Effector memory CD8-positive, alpha-beta T cell (primary cell): ENCODE data around the gene ZNF543.

ENCODE experiments used
- ATAC-seq: fragments of 150-1000 bp; cut with Tn5 transposase; replicated peaks from 2 replicates; pipeline ENCODE4 v1.10.0; 2021; ENCODE audit warnings: mild to moderate bottlenecking, moderate library complexity
- DNase-seq, 3 experiments: peaks; one replicate each; pipeline ENCODE4 v3.0.0; 2021
- H3K27ac Mint-ChIP-seq, 2 donors: one replicate each; pipeline ENCODE4 v1.8.0; 2022; ENCODE audit warnings: mild to moderate bottlenecking in 2 of 2, mixed read lengths in 2 of 2, moderate library complexity in 2 of 2
- H3K27me3 Mint-ChIP-seq, 2 donors: one replicate each; pipeline ENCODE4 v1.8.0; 2022; ENCODE audit warnings: mixed read lengths in 2 of 2
- H3K36me3 Mint-ChIP-seq: one replicate; pipeline ENCODE4 v1.8.0; 2022; ENCODE audit warnings: mild to moderate bottlenecking, moderate library complexity, mixed read lengths; ENCODE audit not compliant: insufficient read depth
- H3K4me1 Mint-ChIP-seq, 2 donors: one replicate each; pipeline ENCODE4 v1.8.0; 2022; ENCODE audit warnings: low read depth in 2 of 2, mixed read lengths in 2 of 2
- H3K4me3 Mint-ChIP-seq, 2 donors: one replicate each; pipeline ENCODE4 v1.8.0; 2022; ENCODE audit warnings: mild to moderate bottlenecking in 2 of 2, mixed read lengths in 2 of 2, moderate library complexity in 2 of 2
- H3K9me3 Mint-ChIP-seq, 2 donors: one replicate each; pipeline ENCODE4 v1.8.0; 2022; ENCODE audit warnings: mixed read lengths in 2 of 2

The ZNF543 gene

DNA sequence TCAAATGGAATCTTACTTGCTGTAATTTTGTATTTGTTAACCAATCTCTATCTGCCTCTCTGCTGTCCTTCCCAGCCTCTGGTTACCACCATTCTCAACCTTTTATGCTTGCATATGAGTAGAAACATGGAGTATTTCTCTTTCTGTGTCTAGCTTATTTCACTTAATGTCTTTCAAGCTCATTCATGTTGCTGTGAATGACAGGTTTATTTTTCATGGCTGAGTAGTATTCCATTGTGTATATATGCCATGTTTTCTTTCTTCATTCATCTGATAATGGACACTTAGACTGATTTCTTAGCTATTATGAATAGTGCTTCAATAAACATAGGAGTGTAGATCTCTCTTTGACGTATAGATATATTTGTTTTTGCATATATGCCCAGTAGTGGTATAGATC is 26.6 kb upstream of the ZNF543 start:
- no peak for DNase-seq
- Mint-ChIP-seq H3K9me3 (peaks cover 2 to 7% of the 10 kb centered on the region in 2 donors), H3K36me3 (peaks cover 50% of the 10 kb centered on the region), H3K4me1 (peaks cover 7 to 35% of the 10 kb centered on the region in 2 donors), H3K27me3 (no peaks in the 10 kb centered on the region), H3K27ac (peak overlapping the region in 1 of 2 donors; percentile 5), H3K4me3 (no peak overlapping the region)
- no peak for ATAC-seq

DNA sequence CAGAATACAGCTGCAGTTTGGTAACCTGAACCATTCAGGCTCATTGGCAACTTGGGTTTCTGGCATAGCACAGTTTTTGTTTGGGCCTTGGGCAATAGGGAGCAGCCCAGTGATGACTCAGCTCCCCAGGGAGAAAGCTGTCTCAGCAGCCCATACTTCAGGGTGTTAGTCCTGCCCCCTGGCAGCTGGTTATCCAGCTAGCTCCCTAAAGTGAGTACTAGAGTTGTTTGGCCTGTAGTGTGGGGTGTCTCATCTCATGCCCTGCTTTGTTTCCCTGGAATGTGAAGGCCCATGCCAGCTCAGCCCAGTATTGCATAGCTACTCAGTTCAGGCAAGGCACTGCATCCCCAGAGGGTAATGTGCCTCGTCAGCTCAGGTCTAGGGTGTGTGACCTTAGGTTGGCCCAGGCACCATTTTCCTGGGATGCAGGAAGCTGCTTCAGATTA is 18.2 kb upstream of the ZNF543 start:
- no peaks in the 10 kb centered on the region for H3K9me3 Mint-ChIP-seq
- H3K36me3 Mint-ChIP-seq, result peaks cover 43% of the 10 kb centered on the region
- no peaks in the 10 kb centered on the region for H3K27me3 Mint-ChIP-seq
- DNase-seq (no peak), ATAC-seq (no peak)
- H3K4me3 Mint-ChIP-seq, result no peak overlapping the region
- peaks cover 3 to 18% of the 10 kb centered on the region in 2 donors for H3K4me1 Mint-ChIP-seq
- H3K27ac Mint-ChIP-seq, result peak overlapping the region in 1 of 2 donors; percentile 55

DNA sequence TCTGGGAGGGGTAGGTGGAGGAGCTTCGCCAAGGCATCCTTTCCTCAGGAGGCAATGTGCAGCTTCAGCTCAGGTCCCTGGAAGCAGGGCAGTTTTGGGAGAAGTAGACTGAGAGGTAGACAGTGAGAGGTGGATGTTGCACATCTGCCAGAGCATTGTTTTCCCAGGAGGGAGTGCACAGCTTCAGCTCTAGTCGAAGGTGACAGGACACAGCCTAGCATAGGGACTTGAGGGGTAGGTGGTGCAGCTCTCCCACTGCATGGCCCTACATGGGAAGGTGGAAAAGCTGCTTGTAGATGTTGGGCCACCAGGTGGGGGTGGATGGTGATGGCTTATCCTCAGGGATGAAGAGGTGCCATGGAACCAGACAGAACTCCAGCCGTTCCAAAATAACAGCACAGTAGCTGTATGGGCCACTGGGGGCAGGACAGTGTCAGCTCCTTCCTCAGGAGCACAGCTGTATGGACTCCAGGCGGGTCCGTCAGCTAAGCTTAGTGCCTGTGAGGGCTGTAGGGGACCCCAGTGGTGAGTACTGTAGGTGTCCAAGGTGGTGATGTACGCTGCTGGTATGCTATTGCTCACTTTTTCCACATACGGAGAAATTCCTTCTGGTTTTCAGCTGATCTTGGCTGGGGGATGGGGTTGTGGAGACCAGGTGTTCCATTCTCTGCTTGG is 17.4 kb upstream of the ZNF543 start:
- no peaks in the 10 kb centered on the region for H3K9me3 Mint-ChIP-seq
- DNase-seq, result no peak
- H3K27me3 Mint-ChIP-seq, result no peaks in the 10 kb centered on the region
- peaks cover 40% of the 10 kb centered on the region for H3K36me3 Mint-ChIP-seq
- no peak for ATAC-seq
- H3K4me1 Mint-ChIP-seq, result peaks cover 3 to 12% of the 10 kb centered on the region in 2 donors
- peak overlapping the region in 1 of 2 donors; percentile 55 for H3K27ac Mint-ChIP-seq
- H3K4me3 Mint-ChIP-seq, result no peak overlapping the region

DNA sequence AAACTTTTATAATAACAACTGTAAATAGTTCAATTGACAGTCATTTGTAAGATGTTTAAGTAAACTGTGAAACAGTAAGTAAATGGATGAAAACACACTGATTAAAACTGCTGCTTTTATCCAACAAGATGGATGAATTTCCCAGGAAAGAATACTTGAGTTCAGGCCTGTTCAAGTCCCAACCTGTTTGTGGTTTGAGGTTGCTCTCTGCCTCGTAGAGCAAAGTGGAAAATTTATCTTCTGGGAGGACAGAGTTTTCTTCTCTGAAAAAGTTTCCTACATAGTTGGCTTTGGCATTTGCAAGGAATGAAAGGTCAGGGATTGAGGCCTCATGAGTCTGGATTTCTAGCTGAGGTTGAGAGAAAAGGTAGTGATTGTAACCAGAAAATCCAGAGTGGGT is 15.2 kb upstream of the ZNF543 start:
- Mint-ChIP-seq H3K27me3 (no peaks in the 10 kb centered on the region), H3K4me1 (peaks cover 5 to 8% of the 10 kb centered on the region in 2 donors), H3K27ac (no peak overlapping the region), H3K9me3 (peaks cover 0 to 2% of the 10 kb centered on the region in 2 donors), H3K36me3 (peaks cover 30% of the 10 kb centered on the region), H3K4me3 (no peak overlapping the region)
- DNase-seq, result no peak
- ATAC-seq, result no peak

DNA sequence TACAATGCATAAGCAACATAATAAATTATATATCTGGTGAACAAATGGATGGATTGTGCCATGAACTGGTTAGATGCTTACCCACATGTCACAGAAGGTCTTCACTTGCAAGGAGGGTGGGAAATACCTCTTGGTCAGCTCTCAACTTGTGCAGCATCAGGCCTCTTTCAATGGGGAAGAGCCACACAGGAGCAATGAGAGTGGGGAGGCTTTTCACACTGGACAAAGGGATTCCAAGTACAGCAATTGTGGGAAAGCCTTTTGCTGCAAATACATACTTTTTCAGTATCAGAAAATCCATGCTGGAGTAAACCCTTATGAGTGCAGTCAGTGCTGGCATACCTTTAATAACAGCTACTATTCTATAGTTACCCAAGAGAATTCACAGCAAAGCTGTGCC is 11.8 kb upstream of the ZNF543 start:
- H3K27me3 Mint-ChIP-seq, result no peaks in the 10 kb centered on the region
- peaks cover 0 to 2% of the 10 kb centered on the region in 2 donors for H3K9me3 Mint-ChIP-seq
- H3K4me3 Mint-ChIP-seq, result no peak overlapping the region
- DNase-seq (no peak), ATAC-seq (no peak)
- H3K36me3 Mint-ChIP-seq, result peaks cover 17% of the 10 kb centered on the region
- peak overlapping the region in 1 of 2 donors; percentile 51 for H3K27ac Mint-ChIP-seq
- peaks cover 2 to 4% of the 10 kb centered on the region in 2 donors for H3K4me1 Mint-ChIP-seq

DNA sequence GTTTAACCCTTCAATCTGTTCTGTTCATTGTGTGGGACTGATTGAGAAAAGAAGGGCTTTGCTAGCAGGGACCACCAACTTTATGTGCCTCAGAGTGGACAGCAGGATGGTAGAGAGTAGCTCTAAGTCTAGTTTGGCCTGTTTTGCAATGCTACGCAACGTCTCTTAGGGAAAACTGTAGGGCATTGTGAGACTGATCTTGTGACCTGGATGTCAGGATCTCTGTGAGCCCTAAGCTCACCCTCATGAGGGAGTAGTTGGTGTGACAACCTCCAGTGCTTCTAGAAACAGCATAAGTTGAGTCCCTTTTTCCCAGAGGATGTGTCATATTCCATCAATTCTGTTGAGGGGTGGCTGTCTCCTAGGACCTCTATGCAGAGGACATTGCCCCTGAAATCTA is 9.5 kb upstream of the ZNF543 start:
- DNase-seq (no peak), ATAC-seq (no peak)
- Mint-ChIP-seq H3K27ac (no peak overlapping the region), H3K36me3 (peaks cover 8% of the 10 kb centered on the region), H3K4me3 (no peak overlapping the region), H3K4me1 (peaks cover 2 to 4% of the 10 kb centered on the region in 2 donors), H3K9me3 (peaks cover 0 to 2% of the 10 kb centered on the region in 2 donors), H3K27me3 (peaks cover 21 to 23% of the 10 kb centered on the region in 2 donors)

DNA sequence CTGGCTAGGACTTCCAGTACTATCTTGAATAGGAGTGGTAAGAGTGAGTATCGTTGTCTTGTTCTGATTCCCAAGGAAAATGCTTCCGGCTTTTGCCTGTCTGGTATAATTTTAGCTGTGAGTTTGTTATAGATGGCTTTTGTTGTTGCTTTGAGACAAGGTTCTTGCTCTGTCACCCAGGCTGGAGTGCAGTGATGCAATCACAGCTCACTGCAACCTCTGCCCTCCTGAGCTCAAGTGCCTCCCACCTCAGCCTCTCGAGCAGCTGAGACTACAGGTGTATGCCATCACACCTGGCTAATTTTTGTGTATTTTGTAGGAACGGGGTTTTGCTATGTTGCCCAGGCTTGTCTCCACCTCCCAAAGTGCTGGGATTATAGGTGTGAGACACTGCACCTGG is 6.1 kb upstream of the ZNF543 start:
- no peak for DNase-seq
- Mint-ChIP-seq H3K27me3 (peaks cover 45 to 49% of the 10 kb centered on the region in 2 donors), H3K4me3 (no peak overlapping the region), H3K36me3 (peaks cover 1% of the 10 kb centered on the region), H3K4me1 (peaks cover 2 to 4% of the 10 kb centered on the region in 2 donors), H3K27ac (no peak overlapping the region), H3K9me3 (peaks cover 0 to 2% of the 10 kb centered on the region in 2 donors)
- ATAC-seq, result no peak

DNA sequence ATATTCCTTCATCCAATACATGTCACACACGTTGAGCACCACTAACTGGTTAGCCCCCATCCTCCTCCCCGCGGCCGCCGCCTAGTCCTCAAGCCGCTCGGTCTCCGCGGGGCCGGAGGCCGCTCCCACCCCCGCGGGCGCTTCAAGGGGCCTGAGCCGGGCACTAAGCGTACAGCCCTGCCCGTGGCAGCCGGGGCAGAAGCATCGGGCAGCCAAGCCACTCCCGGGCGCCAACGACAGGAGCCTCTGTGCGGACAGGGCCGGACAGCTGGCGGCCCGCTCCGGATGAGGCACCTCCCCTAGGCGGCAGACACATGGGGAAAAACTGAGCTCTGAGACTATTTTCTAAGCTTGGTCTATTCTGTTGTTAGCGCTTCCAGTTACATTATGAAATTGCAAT is 2.8 kb upstream of the ZNF543 start:
- ATAC-seq (no peak), DNase-seq (no peak)
- peaks cover 18 to 23% of the 10 kb centered on the region in 2 donors for H3K4me1 Mint-ChIP-seq
- H3K36me3 Mint-ChIP-seq, result peaks cover 14% of the 10 kb centered on the region
- peaks cover 0 to 14% of the 10 kb centered on the region in 2 donors for H3K9me3 Mint-ChIP-seq
- H3K27me3 Mint-ChIP-seq, result peaks cover 45 to 49% of the 10 kb centered on the region in 2 donors
- H3K4me3 Mint-ChIP-seq, result no peak overlapping the region
- no peak overlapping the region for H3K27ac Mint-ChIP-seq

DNA sequence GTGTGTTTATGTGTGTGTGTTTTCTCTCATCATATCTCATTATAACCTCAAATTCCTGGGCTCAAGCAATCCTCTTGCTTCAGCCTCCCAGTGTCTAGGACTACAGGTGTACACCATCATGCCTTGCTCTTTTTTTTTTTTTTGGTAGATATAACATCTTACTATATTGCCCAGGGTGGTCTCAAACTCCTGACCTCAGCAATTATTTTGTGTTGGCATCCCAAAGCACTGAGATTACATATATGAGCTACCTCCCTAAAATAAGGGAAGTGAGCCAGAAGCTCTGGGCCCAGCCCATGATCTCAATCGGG is 448 bp upstream of the ZNF543 start:
- peaks cover 32 to 37% of the 10 kb centered on the region in 2 donors for H3K27me3 Mint-ChIP-seq

DNA sequence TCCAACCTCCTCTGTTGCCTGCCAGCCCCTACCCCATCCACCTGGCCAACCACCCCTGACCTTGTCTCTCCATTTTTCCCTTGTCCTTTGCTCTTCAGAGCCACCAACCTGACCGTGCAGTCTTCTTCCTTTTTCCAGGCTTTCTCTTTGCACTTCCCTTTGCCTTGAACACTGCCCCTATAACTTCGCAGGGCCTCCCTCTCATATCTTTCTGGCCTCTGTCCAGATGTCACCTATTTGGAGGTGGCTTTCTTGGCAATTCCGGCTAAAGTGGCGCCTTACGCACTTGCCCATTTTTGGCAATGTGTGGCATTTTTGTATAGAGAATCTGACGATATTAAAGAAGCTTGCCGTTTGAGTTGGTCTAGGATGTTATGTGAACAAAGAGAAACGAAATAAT is 844 bp downstream of the ZNF543 start:
- no peak for DNase-seq
- H3K27ac Mint-ChIP-seq, result peak overlapping the region; percentile 94 to 99
- peak overlapping the region; percentile 90 to 93 for H3K4me3 Mint-ChIP-seq
- H3K4me1 Mint-ChIP-seq, result peaks cover 18 to 27% of the 10 kb centered on the region in 2 donors
- H3K27me3 Mint-ChIP-seq, result peaks cover 19 to 24% of the 10 kb centered on the region in 2 donors
- H3K36me3 Mint-ChIP-seq, result peaks cover 38% of the 10 kb centered on the region
- H3K9me3 Mint-ChIP-seq, result peaks cover 0 to 14% of the 10 kb centered on the region in 2 donors
- no peak for ATAC-seq

More for the DNA sequence above, 448 bp upstream of the ZNF543 start:
- peaks cover 31% of the 10 kb centered on the region for H3K36me3 Mint-ChIP-seq
- peak overlapping the region; percentile 94 to 99 for H3K27ac Mint-ChIP-seq
- peaks cover 18 to 27% of the 10 kb centered on the region in 2 donors for H3K4me1 Mint-ChIP-seq
- DNase-seq (no peak), ATAC-seq (peak; percentile 1)
- H3K9me3 Mint-ChIP-seq, result peaks cover 0 to 14% of the 10 kb centered on the region in 2 donors
- peak overlapping the region; percentile 90 to 93 for H3K4me3 Mint-ChIP-seq

DNA sequence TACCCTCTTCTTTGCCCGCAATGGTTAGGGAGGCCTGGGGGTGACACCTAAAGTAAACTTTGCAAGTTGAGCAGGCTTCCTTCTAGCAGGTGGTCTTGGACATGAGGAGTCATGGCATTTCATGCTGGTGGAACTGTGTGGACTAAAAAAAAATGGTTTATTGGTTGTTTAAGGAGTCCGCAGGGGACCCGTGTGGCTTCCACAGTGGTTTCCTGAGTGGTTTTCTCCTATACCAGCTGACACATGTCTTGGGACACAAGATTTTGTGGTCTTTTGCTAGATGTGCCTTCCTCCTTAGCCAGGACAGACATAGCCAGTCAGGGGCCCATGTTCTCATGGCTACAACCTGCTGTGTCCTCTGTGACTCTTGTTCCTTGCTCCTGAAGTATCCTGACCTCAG is 1.5 kb downstream of the ZNF543 start:
- no peak for ATAC-seq
- Mint-ChIP-seq H3K4me1 (peaks cover 18 to 27% of the 10 kb centered on the region in 2 donors), H3K9me3 (peaks cover 0 to 14% of the 10 kb centered on the region in 2 donors), H3K27me3 (peaks cover 12 to 18% of the 10 kb centered on the region in 2 donors), H3K36me3 (peaks cover 42% of the 10 kb centered on the region), H3K4me3 (peak overlapping the region; percentile 36 to 90), H3K27ac (peak overlapping the region in 1 of 2 donors; percentile 94)
- DNase-seq, result no peak

DNA sequence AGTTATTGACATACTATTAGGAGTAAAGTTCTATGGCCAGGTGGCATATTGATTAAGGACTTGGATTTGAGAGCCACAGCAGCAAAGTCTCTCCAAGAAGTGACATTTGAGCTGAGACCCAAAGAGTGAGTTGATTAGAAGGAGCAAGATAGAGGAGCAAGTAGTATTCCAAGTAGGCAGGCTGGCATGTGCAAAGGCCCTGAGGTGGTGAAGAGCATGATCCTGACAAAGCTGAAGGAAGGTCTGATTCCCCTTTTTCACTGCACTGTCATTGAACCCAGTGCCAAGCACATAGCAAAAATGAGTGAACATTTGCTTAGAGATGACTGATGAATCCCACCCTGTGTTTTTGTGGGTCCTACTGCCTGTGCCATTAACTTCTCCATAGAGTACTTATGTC is 4.7 kb downstream of the ZNF543 start:
- Mint-ChIP-seq H3K27ac (no peak overlapping the region), H3K9me3 (peaks cover 4 to 11% of the 10 kb centered on the region in 2 donors), H3K4me3 (no peak overlapping the region), H3K36me3 (peaks cover 50% of the 10 kb centered on the region), H3K4me1 (peaks cover 14 to 22% of the 10 kb centered on the region in 2 donors), H3K27me3 (no peaks in the 10 kb centered on the region)
- ATAC-seq, result no peak
- DNase-seq, result no peak

DNA sequence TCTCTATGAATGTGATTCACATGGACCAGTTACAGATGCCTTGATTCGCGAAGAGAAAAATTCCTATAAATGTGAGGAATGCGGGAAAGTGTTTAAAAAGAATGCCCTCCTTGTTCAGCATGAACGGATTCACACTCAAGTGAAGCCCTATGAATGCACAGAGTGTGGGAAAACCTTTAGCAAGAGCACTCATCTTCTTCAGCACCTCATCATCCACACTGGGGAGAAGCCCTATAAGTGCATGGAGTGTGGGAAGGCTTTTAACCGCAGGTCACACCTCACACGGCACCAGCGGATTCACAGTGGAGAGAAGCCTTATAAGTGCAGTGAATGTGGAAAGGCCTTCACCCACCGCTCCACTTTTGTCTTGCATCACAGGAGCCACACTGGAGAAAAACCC is 7.7 kb downstream of the ZNF543 start:
- no peak overlapping the region for H3K27ac Mint-ChIP-seq
- peaks cover 0 to 4% of the 10 kb centered on the region in 2 donors for H3K9me3 Mint-ChIP-seq
- H3K36me3 Mint-ChIP-seq, result peaks cover 40% of the 10 kb centered on the region
- H3K27me3 Mint-ChIP-seq, result no peaks in the 10 kb centered on the region
- H3K4me1 Mint-ChIP-seq, result no peaks in the 10 kb centered on the region
- ATAC-seq (no peak), DNase-seq (no peak)
- H3K4me3 Mint-ChIP-seq, result no peak overlapping the region

DNA sequence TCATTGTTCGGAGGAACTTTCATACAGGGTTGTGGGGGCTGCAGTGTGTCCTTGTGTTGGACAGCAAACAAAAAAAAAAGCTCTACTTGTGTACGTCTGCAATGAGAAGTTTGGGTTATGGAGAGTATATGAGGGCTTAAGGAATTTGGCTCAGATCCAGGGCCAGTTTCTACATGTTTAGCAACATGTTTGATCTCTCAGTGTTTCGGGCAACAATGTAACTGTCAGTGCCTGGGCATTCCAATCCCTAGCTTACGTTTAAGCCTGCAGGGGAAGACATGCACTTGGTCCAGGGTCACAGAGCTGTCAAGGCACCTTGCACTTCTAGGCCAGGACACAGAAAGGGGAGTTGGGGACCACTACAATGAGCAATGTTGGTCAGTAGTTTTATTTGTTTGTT is 13.9 kb downstream of the ZNF543 start:
- no peak for ATAC-seq
- H3K4me1 Mint-ChIP-seq, result no peaks in the 10 kb centered on the region
- peaks cover 4% of the 10 kb centered on the region for H3K36me3 Mint-ChIP-seq
- H3K27me3 Mint-ChIP-seq, result no peaks in the 10 kb centered on the region
- no peak overlapping the region for H3K4me3 Mint-ChIP-seq
- DNase-seq, result no peak
- H3K27ac Mint-ChIP-seq, result no peak overlapping the region
- peaks cover 1 to 8% of the 10 kb centered on the region in 2 donors for H3K9me3 Mint-ChIP-seq
